H1 (cell line): Measurements from ENCODE around the gene SLC35G6. TPM values are rescaled to one million over a fixed set of nuclear protein-coding genes. Genes with fewer than 3 reads are reported as not detected.

Source experiments
- ASH2L ChIP-seq: fragments of 200-600, 300-600 bp; sonication (generic); IDR thresholded peaks from one replicate; pipeline ENCODE4 v1.7.1; 2017; ENCODE audit warnings: low read length
- HDAC2 ChIP-seq, 2 experiments: fragments of 300-600 bp in 1 of 2; sonication (generic) in 1 of 2; IDR thresholded peaks; 2 replicates each; pipeline ENCODE4 v1.6.1; 2011 to 2012; ENCODE audit warnings: low read depth in 2 of 2, low read length in 2 of 2, mild to moderate bottlenecking in 2 of 2, moderate library complexity in 2 of 2, borderline replicate concordance in 1 of 2, inconsistent platforms in 1 of 2
- HDAC6 ChIP-seq: IDR thresholded peaks from one replicate; pipeline ENCODE4 v1.7.1; 2012; ENCODE audit warnings: low read depth, mild to moderate bottlenecking, inconsistent platforms, low read length, moderate library complexity
- PHF8 ChIP-seq: fragments of 200-600 bp; sonication (generic); conservative IDR thresholded peaks from 2 replicates; pipeline ENCODE4 v1.7.1; 2012; ENCODE audit warnings: low read depth, mild to moderate bottlenecking, inconsistent platforms, low read length, moderate library complexity
- POLR2A ChIP-seq, 2 experiments: IDR thresholded peaks; 1 replicate in 1 of 2; 2 replicates in 1 of 2; pipeline ENCODE4 v1.6.1; 2011; ENCODE audit warnings: low read depth in 2 of 2, low read length in 2 of 2, mild to moderate bottlenecking in 2 of 2; ENCODE audit errors: control extremely low read depth in 1 of 2
- POLR2AphosphoS5 ChIP-seq: IDR thresholded peaks from 2 replicates; pipeline ENCODE4 v1.6.1; 2011; ENCODE audit warnings: low read depth, low read length
- SIN3A ChIP-seq, 2 experiments: IDR thresholded peaks in 1 of 2; conservative IDR thresholded peaks in 1 of 2; 2 replicates each; pipeline ENCODE4 v1.6.1; 2011 to 2012; ENCODE audit warnings: low read length in 2 of 2, improper control_type of control experiment in 1 of 2, low read depth in 1 of 2, mild to moderate bottlenecking in 1 of 2
- SUZ12 ChIP-seq: fragments of 200-600 bp; sonication (generic); IDR thresholded peaks from 2 replicates; pipeline ENCODE4 v1.6.1; 2012; ENCODE audit warnings: mild to moderate bottlenecking, inconsistent platforms, low read length, moderate library complexity, mixed read lengths
- TAF1 ChIP-seq: IDR thresholded peaks from 2 replicates; pipeline ENCODE4 v1.6.1; 2011; ENCODE audit warnings: mild to moderate bottlenecking, low read depth, low read length
- polyA plus RNA-seq, 7 experiments: library from polyadenylated mRNA; depleted of rRNA in 3 of 7; stranded (reverse) in 5 of 7; unstranded in 2 of 7; fragments of >200 nt in 5 of 7; fragments of 200-250 nt in 2 of 7; gene quantifications; 1 replicate in 5 of 7; 2 replicates in 1 of 7; 4 replicates in 1 of 7; pipeline versions ENCODE4 v1.2.1 to v1.2.3, GENCODE V29; 2011 to 2013; ENCODE audit warnings: missing spikeins in 2 of 7, mixed read lengths in 2 of 7
- total RNA-seq: library from RNA; stranded (reverse); fragmentation: NEBNext Ultra II Directional; extraction: Animal tissue kit (Norgen Biotek cat#: 25700); gene quantifications from 2 replicates; pipeline ENCODE4 v1.2.1, GENCODE V29; 2021
- TF ChIP-seq, protein P1 (sequence below), 3 experiments: IDR thresholded peaks; 1 replicate in 2 of 3; 2 replicates in 1 of 3; pipeline versions ENCODE4 v1.5.1 to v1.6.1; 2011; ENCODE audit warnings: low read length in 3 of 3, mild to moderate bottlenecking in 3 of 3, inconsistent platforms in 2 of 3, low read depth in 1 of 3, moderate library complexity in 1 of 3; ENCODE audit not compliant: insufficient read depth in 1 of 3; ENCODE audit errors: control extremely low read depth in 1 of 3
- TF ChIP-seq, protein P2 (sequence below): IDR thresholded peaks from 2 replicates; pipeline ENCODE4 v1.6.1; 2011; ENCODE audit warnings: low read length, improper control_type of control experiment
- TF ChIP-seq, protein P3 (sequence below): IDR thresholded peaks from 2 replicates; pipeline ENCODE4 v1.6.1; 2012; ENCODE audit warnings: inconsistent platforms

SLC35G6 gene
- total and polyA plus RNA-seq, 2 of the 8 experiments (the other 6 are each of a cell fraction or from before 2014, with no cell fraction given), result 0.05 TPM; not detected in 1

DNA sequence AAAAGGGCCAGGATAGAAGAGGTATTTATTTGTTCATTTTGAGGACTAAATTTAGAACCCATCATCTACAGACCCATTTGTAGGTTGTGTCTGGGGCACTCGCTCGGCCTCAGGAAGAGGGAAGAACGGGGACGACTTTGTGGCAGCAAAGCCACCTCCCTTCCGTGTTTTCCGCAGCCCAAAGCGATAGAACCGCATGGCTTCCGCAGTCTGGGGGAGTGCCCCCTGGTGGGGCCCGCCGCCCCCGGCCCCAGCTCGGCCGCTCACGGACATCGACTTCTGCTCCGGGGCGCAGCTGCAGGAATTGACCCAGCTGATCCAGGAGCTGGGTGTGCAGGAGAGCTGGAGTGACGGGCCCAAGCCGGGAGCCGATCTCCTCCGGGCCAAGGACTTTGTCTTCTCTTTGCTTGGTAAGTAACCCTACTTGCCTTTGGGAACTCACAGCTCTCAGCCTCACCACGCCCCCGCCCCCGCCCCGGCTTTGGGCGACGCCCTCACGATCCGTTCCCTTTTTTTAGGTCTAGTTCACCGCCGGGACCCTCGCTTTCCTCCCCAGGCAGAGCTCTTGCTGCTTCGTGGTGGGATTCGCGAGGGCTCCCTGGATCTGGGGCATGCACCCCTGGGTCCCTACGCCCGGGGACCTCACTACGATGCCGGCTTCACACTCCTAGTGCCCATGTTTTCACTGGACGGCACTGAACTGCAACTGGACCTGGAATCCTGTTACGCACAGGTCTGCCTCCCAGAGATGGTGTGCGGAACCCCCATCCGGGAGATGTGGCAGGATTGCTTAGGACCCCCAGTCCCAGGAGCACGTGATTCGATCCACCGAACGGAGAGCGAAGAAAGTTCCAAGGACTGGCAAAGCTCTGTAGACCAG, 45.3 kb upstream of the SLC35G6 start (continued):
- TF ChIP-seq POLR2A (IDR thresholded peaks at IDR 0.05; ENCODE audit: control extremely low read depth in 1 of 2, low read depth in 2 of 2, low read length in 2 of 2) (peak in 1 of 2 experiments; percentile 66; a peak in 1 of 3 replicates), SIN3A (conservative IDR thresholded peaks at IDR 0.05 in 1 of 2, IDR thresholded peaks at IDR 0.05 in 1 of 2; ENCODE audit: low read depth in 1 of 2, low read length in 2 of 2) (0 out of 4 replicates have a peak, but pooled peaks have one; percentile 10 to 36), TAF1 (0 out of 2 replicates have a peak, but pooled peaks have one; percentile 3), PHF8 (0 out of 2 replicates have a peak, but pooled peaks have one; percentile 56), POLR2AphosphoS5 (peak; percentile 53), SUZ12 (peak; percentile 20; the same call in 1 of the 2 replicates), HDAC2 (IDR thresholded peaks at IDR 0.05; ENCODE audit: borderline replicate concordance in 1 of 2, low read depth in 2 of 2, low read length in 2 of 2) (peak in 1 of 2 experiments; percentile 26; a peak in 1 of 4 replicates), HDAC6 (no peak), ASH2L (peak; percentile 62)
- TF ChIP-seq, protein P1, sequence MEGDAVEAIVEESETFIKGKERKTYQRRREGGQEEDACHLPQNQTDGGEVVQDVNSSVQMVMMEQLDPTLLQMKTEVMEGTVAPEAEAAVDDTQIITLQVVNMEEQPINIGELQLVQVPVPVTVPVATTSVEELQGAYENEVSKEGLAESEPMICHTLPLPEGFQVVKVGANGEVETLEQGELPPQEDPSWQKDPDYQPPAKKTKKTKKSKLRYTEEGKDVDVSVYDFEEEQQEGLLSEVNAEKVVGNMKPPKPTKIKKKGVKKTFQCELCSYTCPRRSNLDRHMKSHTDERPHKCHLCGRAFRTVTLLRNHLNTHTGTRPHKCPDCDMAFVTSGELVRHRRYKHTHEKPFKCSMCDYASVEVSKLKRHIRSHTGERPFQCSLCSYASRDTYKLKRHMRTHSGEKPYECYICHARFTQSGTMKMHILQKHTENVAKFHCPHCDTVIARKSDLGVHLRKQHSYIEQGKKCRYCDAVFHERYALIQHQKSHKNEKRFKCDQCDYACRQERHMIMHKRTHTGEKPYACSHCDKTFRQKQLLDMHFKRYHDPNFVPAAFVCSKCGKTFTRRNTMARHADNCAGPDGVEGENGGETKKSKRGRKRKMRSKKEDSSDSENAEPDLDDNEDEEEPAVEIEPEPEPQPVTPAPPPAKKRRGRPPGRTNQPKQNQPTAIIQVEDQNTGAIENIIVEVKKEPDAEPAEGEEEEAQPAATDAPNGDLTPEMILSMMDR (IDR thresholded peaks at IDR 0.05; ENCODE audit: control extremely low read depth in 1 of 3, insufficient read depth in 1 of 3, low read depth in 1 of 3, low read length in 3 of 3), result peak; percentile 4 to 20 (median 13); a peak in 2 of 4 replicates
- TF ChIP-seq, protein P2, sequence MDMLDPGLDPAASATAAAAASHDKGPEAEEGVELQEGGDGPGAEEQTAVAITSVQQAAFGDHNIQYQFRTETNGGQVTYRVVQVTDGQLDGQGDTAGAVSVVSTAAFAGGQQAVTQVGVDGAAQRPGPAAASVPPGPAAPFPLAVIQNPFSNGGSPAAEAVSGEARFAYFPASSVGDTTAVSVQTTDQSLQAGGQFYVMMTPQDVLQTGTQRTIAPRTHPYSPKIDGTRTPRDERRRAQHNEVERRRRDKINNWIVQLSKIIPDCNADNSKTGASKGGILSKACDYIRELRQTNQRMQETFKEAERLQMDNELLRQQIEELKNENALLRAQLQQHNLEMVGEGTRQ, result 0 out of 2 replicates have a peak, but pooled peaks have one; percentile 5
- TF ChIP-seq, protein P3, sequence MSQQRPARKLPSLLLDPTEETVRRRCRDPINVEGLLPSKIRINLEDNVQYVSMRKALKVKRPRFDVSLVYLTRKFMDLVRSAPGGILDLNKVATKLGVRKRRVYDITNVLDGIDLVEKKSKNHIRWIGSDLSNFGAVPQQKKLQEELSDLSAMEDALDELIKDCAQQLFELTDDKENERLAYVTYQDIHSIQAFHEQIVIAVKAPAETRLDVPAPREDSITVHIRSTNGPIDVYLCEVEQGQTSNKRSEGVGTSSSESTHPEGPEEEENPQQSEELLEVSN, result peak; percentile 38; the same call in 1 of the 2 replicates
